Mesenchymal stem cell (in vitro differentiated cells and primary cell): ENCODE measurements around the gene FAM72C.
"Not testable (repeated sequence)": the region's sequence is repeated elsewhere in the genome, so short reads cannot be mapped to it uniquely, and the experiment has no call there.

ENCODE experiments used
- DNase-seq: peaks from one replicate; pipeline ENCODE4 v3.0.0-alpha.2; 2013
- H2AFZ ChIP-seq: one replicate; pipeline ENCODE4 v1.6.1; 2013; ENCODE audit warnings: low read depth, mild to moderate bottlenecking, control low read depth, inconsistent platforms, low read length, moderate library complexity
- H2AK5ac ChIP-seq: 2 replicates; pipeline ENCODE4 v1.6.1; 2013; ENCODE audit warnings: low read length, moderate library complexity, mild to moderate bottlenecking, inconsistent platforms; ENCODE audit not compliant: severe bottlenecking
- H2BK120ac ChIP-seq: one replicate; pipeline ENCODE4 v1.6.1; 2013; ENCODE audit warnings: low read depth, mild to moderate bottlenecking, inconsistent platforms, low read length, moderate library complexity
- H2BK12ac ChIP-seq, 2 experiments: one replicate each; pipeline ENCODE4 v1.6.1; 2013; ENCODE audit warnings: inconsistent platforms in 2 of 2, low read length in 2 of 2, mild to moderate bottlenecking in 2 of 2, moderate library complexity in 2 of 2, control low read depth in 1 of 2
- H2BK15ac ChIP-seq: one replicate; pipeline ENCODE4 v1.6.1; 2013; ENCODE audit warnings: mild to moderate bottlenecking, low read depth, inconsistent platforms; ENCODE audit not compliant: poor library complexity, severe bottlenecking
- H2BK5ac ChIP-seq: 2 replicates; pipeline ENCODE4 v1.6.1; 2013; ENCODE audit warnings: low read depth, mild to moderate bottlenecking, low read length, control low read depth, inconsistent platforms; ENCODE audit not compliant: poor library complexity, severe bottlenecking
- H3K14ac ChIP-seq, 2 experiments: one replicate each; pipeline ENCODE4 v1.6.1; 2013; ENCODE audit warnings: inconsistent platforms in 2 of 2, low read length in 2 of 2, control low read depth in 1 of 2, mild to moderate bottlenecking in 1 of 2, moderate library complexity in 1 of 2
- H3K18ac ChIP-seq, 2 experiments: one replicate each; pipeline ENCODE4 v1.6.1; 2013; ENCODE audit warnings: inconsistent platforms in 2 of 2, low read length in 2 of 2, control low read depth in 1 of 2, low read depth in 1 of 2, mild to moderate bottlenecking in 1 of 2
- H3K23ac ChIP-seq, 2 experiments: one replicate each; pipeline ENCODE4 v1.6.1; 2013; ENCODE audit warnings: inconsistent platforms in 2 of 2, low read length in 2 of 2, mild to moderate bottlenecking in 2 of 2, moderate library complexity in 2 of 2, control low read depth in 1 of 2
- H3K27ac ChIP-seq: 2 replicates; pipeline ENCODE4 v1.5.1; 2013; ENCODE audit warnings: mild to moderate bottlenecking, moderate library complexity, low read length, control low read depth, inconsistent platforms; ENCODE audit not compliant: poor library complexity, severe bottlenecking
- H3K27me3 ChIP-seq, 2 experiments: 2 replicates each; pipeline versions ENCODE4 v1.6.1 to v1.7.0; 2013; ENCODE audit warnings: low read length in 2 of 2, mild to moderate bottlenecking in 2 of 2, moderate library complexity in 2 of 2, control low read depth in 1 of 2, inconsistent platforms in 1 of 2; ENCODE audit not compliant: control insufficient read depth in 1 of 2, insufficient read depth in 1 of 2
- H3K36me3 ChIP-seq, 2 experiments: 2 replicates each; pipeline versions ENCODE4 v1.6.1 to v1.7.0; 2013; ENCODE audit warnings: low read length in 2 of 2, control low read depth in 1 of 2, inconsistent platforms in 1 of 2, low read depth in 1 of 2, mild to moderate bottlenecking in 1 of 2; ENCODE audit not compliant: insufficient read depth in 2 of 2, control insufficient read depth in 1 of 2
- H3K4ac ChIP-seq, 2 experiments: one replicate each; pipeline ENCODE4 v1.6.1; 2013; ENCODE audit warnings: inconsistent platforms in 2 of 2, low read length in 2 of 2, mild to moderate bottlenecking in 2 of 2, moderate library complexity in 2 of 2, control low read depth in 1 of 2, low read depth in 1 of 2
- H3K4me1 ChIP-seq: 2 replicates; pipeline ENCODE4 v1.6.1; 2013; ENCODE audit warnings: low read depth, low read length, control low read depth; ENCODE audit not compliant: control insufficient read depth, insufficient read depth
- H3K4me2 ChIP-seq: 2 replicates; pipeline ENCODE4 v1.6.1; 2013; ENCODE audit warnings: low read length, mild to moderate bottlenecking, inconsistent platforms; ENCODE audit not compliant: poor library complexity, severe bottlenecking
- H3K4me3 ChIP-seq, 2 experiments: 2 replicates each; pipeline versions ENCODE4 v1.5.1 to v1.7.0; 2013; ENCODE audit warnings: low read length in 2 of 2, mild to moderate bottlenecking in 2 of 2, control low read depth in 1 of 2, low read depth in 1 of 2; ENCODE audit not compliant: insufficient read depth in 1 of 2
- H3K79me1 ChIP-seq: replicated peaks from 2 replicates; pipeline ENCODE4 v1.6.1; 2013; ENCODE audit warnings: mild to moderate bottlenecking, control low read depth, low read length, inconsistent platforms; ENCODE audit not compliant: poor library complexity, severe bottlenecking
- H3K9ac ChIP-seq: 2 replicates; pipeline ENCODE4 v1.7.0; 2013; ENCODE audit warnings: mild to moderate bottlenecking, low read length, moderate library complexity
- H3K9me3 ChIP-seq: 2 replicates; pipeline ENCODE4 v1.7.0; 2013; ENCODE audit warnings: mild to moderate bottlenecking, low read length; ENCODE audit not compliant: control insufficient read depth
- H4K8ac ChIP-seq: one replicate; pipeline ENCODE4 v1.6.1; 2013; ENCODE audit warnings: inconsistent platforms, mild to moderate bottlenecking, low read length, moderate library complexity
- H4K91ac ChIP-seq: one replicate; pipeline ENCODE4 v1.6.1; 2013; ENCODE audit warnings: mild to moderate bottlenecking, low read length, inconsistent platforms
- WGBS: methylation state at CpG from one replicate; pipeline ENCODE4 v1.1.7; 2013; ENCODE audit warnings: mixed read lengths; 5-methylcytosine and 5-hydroxymethylcytosine counted together

Gene FAM72C

DNA sequence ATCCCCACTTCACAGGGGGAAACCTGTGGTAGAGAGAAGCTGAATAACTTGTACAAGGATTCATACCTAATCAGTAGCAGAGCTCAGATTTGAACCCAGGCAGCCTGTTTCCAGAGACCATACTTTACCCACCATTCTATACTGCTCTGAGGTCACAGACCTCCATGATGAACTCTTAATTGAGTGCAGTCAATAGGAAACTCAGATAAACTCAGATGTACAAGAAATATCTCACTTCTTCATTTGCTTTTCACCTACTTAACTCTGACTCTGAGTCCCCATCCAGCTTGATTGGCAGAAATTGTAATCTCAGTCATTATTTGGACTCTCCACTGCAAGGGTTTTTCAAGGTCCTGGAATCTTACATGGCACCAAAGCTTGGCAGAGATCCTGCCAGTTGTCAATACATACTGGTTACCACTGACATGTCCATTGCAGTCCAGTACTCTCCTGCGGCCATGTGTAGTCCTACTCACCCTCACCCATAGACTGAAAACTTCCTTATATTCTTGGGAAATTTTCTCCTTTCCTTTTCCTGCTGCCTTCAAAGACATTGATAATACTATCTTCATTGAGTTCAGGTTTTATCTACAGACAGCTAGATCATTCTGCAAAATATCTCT, 29.4 kb downstream of the FAM72C start:
- H2AFZ ChIP-seq, H2BK5ac ChIP-seq, DNase-seq, H3K14ac ChIP-seq, H4K8ac ChIP-seq, H2AK5ac ChIP-seq, H3K4me3 ChIP-seq, H3K27me3 ChIP-seq, H2BK15ac ChIP-seq, H2BK12ac ChIP-seq, H3K9ac ChIP-seq, H3K4me1 ChIP-seq, H4K91ac ChIP-seq, H3K36me3 ChIP-seq, H3K18ac ChIP-seq, H3K4me2 ChIP-seq, H3K9me3 ChIP-seq, H2BK120ac ChIP-seq, H3K4ac ChIP-seq, H3K27ac ChIP-seq, H3K79me1 ChIP-seq, H3K23ac ChIP-seq: not testable (repeated sequence)
- no CpG with 5 or more reads among the region's 1 CpG for WGBS

DNA sequence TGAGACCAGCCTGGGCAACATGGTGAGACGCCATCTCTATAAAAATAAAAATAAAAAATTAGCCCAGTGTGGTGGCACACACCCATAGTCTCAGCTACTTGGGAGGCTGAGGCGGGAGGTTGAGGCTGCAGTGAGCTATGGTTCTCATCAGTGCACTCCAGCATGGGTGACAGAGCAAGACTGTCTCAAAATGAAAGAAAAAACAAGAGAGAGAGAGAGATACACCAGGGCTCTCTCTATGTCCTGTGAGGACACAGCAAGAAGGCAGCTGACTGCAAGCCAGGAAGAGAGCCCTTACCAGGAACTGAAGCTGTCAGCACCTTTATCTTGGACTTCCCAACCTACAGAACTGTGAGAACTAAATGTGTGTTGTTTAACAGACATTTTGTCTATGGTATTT, 32.1 kb downstream of the FAM72C start:
- not testable (repeated sequence) for H3K23ac ChIP-seq, H3K14ac ChIP-seq, H4K91ac ChIP-seq, H3K36me3 ChIP-seq, H3K4ac ChIP-seq, H2BK15ac ChIP-seq, H2AFZ ChIP-seq, H3K27me3 ChIP-seq, H2BK120ac ChIP-seq, H3K18ac ChIP-seq, H3K4me1 ChIP-seq, H3K4me2 ChIP-seq, H3K79me1 ChIP-seq, H4K8ac ChIP-seq, H2BK12ac ChIP-seq, H2AK5ac ChIP-seq, H3K9me3 ChIP-seq, H2BK5ac ChIP-seq, DNase-seq, H3K4me3 ChIP-seq, H3K9ac ChIP-seq, H3K27ac ChIP-seq
- WGBS, result no CpG with 5 or more reads among the region's 2 CpGs

DNA sequence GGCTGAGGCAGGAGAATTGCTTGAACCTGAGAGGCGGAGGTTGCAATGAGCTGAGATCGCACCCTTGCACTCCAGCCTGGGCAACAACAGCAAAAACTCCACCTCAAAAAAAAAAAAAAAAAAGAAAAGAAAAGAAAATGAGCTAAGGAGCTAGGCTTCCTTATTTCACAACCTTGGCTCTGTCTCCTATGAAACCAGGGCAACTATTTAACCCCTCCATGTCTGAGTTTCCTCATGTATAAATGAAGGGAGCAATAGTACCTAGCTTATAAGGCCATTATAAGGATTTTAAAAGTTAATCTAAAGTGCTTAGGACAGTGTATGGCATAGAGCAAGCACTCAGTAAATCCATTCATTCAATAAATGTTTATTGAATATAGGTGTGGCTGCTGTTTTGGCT, 32.9 kb downstream of the FAM72C start:
- H3K27me3 ChIP-seq, H3K4me2 ChIP-seq, H3K36me3 ChIP-seq, H3K14ac ChIP-seq, H3K23ac ChIP-seq, H3K9me3 ChIP-seq, H3K4me1 ChIP-seq, H2BK15ac ChIP-seq, H3K18ac ChIP-seq, H3K27ac ChIP-seq, H2BK5ac ChIP-seq, H3K9ac ChIP-seq, H3K4ac ChIP-seq, H2BK120ac ChIP-seq, H2AK5ac ChIP-seq, H4K8ac ChIP-seq, H3K79me1 ChIP-seq, H2AFZ ChIP-seq, H2BK12ac ChIP-seq, H4K91ac ChIP-seq, H3K4me3 ChIP-seq, DNase-seq: not testable (repeated sequence)
- WGBS, result no CpG with 5 or more reads among the region's 2 CpGs

GRCh38 chr1:143936457-143937115, 35.2 kb downstream of the FAM72C start:
- H2BK5ac ChIP-seq, H4K91ac ChIP-seq, H3K23ac ChIP-seq, H2AFZ ChIP-seq, H2AK5ac ChIP-seq, H2BK15ac ChIP-seq, H3K9me3 ChIP-seq, H2BK12ac ChIP-seq, H3K4me3 ChIP-seq, H3K4ac ChIP-seq, H3K27me3 ChIP-seq, H3K4me2 ChIP-seq, H2BK120ac ChIP-seq, H3K27ac ChIP-seq, H3K14ac ChIP-seq, H3K79me1 ChIP-seq, H3K9ac ChIP-seq, H3K18ac ChIP-seq, H3K4me1 ChIP-seq, H3K36me3 ChIP-seq, H4K8ac ChIP-seq: not testable (repeated sequence)
- DNase-seq, result peak; percentile 0
- WGBS, result no CpG with 5 or more reads among the region's 8 CpGs
